Esophagus muscularis mucosa (tissue), 3 donors: ENCODE measurements around the gene CTNNA2.

Source experiments
- EP300 ChIP-seq: sonication (generic); formaldehyde crosslinking; IDR thresholded peaks from one replicate; pipeline ENCODE4 v1.6.1; 2017; ENCODE audit warnings: antibody characterized with exemption
- TF ChIP-seq, protein P1 (sequence below), 3 experiments: fragments of 200-600 bp in 2 of 3; fragments of 450-650 bp in 1 of 3; sonication (generic) in 2 of 3; IDR thresholded peaks; one replicate each; pipeline ENCODE4 v1.5.1; 2017 to 2019; ENCODE audit warnings: antibody characterized with exemption in 3 of 3, mild to moderate bottlenecking in 2 of 3, moderate library complexity in 1 of 3

DNA sequence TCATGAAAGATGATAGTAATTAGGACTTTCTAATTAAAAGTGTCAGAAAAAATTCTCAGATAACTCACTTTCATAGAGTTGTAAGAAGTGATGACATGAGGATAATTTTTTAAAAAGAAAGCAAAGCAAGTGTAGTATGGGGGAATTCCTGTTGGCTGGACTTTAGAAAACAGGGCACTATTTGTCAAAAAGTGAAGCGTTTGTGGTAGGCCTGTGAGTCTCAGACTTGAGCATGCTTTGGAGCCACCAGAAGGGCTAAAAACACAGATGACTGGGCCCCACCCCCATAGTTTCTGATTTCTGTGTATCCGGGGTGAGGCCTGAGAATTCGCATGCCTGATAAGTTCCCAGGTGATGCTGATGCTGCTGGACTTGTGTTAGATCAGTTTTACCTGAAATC is 1014.3 kb downstream of the CTNNA2 start:
- TF ChIP-seq, protein P1, sequence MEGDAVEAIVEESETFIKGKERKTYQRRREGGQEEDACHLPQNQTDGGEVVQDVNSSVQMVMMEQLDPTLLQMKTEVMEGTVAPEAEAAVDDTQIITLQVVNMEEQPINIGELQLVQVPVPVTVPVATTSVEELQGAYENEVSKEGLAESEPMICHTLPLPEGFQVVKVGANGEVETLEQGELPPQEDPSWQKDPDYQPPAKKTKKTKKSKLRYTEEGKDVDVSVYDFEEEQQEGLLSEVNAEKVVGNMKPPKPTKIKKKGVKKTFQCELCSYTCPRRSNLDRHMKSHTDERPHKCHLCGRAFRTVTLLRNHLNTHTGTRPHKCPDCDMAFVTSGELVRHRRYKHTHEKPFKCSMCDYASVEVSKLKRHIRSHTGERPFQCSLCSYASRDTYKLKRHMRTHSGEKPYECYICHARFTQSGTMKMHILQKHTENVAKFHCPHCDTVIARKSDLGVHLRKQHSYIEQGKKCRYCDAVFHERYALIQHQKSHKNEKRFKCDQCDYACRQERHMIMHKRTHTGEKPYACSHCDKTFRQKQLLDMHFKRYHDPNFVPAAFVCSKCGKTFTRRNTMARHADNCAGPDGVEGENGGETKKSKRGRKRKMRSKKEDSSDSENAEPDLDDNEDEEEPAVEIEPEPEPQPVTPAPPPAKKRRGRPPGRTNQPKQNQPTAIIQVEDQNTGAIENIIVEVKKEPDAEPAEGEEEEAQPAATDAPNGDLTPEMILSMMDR (IDR thresholded peaks at IDR 0.05) = no peak
- no peak for TF ChIP-seq EP300
